NCI-H146 treated with DMSO at 0.1 percent for 48 hours (cell line): ENCODE results near the gene ERCC3.
"Not testable (repeated sequence)": the region's sequence is repeated elsewhere in the genome, so short reads cannot be mapped to it uniquely, and the experiment has no call there.

Experiments
- DNase-seq: peaks from one replicate; lab custom pipeline; 2025; ENCODE audit not compliant: unreplicated experiment; lab: John Stamatoyannopoulos, UW

The ERCC3 gene

DNA sequence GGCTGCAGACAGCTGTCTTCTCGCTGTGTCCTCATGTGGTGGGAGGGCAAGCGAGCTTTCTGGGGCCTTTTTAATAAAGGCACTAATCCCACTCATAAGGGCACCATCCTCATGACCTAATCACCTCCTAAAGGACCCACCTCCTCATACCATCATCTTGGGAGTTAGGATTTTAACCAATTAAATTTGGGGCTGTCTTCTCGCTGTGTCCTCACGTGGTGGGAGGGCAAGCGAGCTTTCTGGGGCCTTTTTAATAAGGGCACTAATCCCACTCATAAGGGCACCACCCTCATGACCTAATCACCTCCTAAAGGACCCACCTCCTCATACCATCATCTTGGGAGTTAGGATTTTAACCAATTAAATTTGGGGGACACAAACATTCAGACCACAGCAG lies 66.7 kb downstream of the ERCC3 start:
- not testable (repeated sequence) for DNase-seq

DNA sequence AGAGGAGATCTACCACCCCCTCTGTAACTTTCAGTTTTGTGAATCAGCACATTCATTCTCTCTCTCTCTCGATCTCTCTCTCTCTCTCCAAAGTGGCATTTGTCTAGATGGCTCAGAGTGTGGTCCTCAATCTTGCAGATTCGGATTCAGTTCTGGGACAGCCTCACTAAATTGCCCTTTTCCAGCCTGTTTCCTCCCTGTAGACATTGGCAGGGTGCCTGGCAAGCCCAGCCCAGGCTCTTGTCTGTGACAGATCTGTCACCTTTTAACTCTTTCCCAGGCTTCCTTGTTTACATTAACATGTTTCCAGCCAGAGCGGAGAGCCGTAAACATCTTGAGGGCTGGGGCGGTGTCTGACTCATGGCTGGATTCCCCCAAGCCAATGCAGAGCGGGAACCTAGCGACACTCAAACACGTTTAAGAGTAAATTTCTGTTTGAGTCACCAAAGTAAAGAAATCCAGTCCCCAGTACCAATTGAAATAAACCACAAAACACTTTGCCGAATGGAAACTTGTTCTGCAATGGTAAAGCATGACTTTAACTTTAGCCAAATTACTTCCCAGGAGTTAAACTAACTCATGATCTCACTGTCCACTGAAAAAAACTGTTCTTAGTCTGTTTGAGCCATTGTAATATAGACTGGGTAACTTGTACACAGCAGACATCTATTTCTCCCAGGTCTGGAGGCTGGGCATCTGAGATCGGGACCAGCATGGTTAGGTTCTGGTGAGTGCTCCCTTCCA lies 67.3 kb downstream of the ERCC3 start:
- no peak for DNase-seq

DNA sequence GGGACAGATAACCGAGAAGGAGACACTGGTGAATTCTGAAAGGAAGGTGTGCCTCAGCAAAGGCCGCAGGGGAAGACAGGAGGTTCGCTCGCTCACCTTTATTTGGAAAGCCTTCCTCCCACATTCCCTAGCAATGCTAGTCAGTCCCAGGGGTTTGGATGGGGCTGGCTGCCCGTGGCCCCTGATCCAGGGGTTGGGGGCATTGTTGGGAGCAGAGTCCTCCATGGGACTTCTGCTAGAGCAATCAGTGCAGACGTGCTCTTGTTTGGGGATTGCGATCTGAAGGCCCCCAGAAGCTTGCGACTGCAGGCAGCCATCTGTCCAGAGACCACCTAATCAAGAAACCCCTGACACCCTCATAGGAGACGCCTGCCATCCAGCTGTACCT lies 67.8 kb downstream of the ERCC3 start:
- no peak for DNase-seq

DNA sequence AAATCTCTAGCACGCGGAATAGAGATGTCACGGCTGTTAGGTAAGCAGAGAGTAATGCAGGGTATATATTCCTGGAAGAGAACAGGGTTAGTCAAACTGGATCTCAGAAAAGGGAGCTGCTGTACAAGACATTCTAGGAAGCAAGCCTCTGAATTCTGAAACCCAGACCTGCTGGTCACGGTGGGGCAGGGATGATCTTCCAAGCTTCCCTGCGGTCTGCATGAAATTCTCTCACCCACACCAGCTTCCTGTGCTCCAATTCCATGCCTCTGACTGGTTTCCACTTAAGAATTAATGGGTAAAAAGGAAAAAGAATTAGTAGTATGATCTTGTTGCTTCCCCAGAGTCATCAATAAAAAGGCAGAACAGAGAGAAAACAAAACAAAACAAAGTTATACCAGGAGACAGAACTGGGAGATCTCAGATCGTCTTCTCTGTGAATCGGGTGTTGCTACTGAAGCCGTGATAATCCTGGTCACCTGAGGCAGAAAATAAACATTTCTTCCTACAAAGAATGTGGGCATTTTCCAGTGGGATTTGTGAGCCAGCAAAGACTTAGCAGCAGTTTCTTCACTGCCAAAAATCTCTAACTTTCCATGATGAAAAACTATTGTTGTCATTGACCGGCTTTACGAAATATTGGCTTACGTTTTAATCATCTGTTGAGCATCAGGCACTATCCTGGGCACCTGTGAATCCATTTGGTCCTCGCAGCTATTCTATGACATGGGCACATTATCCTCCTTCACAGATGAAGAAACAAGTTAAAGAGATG lies 68.6 kb downstream of the ERCC3 start:
- DNase-seq, result no peak

DNA sequence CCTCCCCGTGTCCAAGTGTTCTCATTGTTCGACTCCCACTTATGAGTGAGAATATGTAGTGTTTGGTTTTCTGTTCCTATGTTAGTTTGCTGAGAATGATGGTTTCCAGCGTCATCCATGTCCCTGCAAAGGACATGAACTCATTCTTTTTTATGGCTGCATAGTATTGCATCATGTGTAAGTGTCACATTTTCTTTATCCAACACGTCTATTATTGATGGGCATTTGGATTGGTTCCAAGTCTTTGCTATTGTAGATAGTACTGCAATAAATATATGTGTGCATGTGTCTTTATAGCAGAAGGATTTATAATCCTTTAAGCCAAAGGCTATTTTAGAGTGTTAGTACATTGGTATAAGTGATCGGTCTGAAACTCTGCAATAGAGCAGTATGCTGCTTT lies 69.8 kb downstream of the ERCC3 start:
- DNase-seq, result not testable (repeated sequence)

DNA sequence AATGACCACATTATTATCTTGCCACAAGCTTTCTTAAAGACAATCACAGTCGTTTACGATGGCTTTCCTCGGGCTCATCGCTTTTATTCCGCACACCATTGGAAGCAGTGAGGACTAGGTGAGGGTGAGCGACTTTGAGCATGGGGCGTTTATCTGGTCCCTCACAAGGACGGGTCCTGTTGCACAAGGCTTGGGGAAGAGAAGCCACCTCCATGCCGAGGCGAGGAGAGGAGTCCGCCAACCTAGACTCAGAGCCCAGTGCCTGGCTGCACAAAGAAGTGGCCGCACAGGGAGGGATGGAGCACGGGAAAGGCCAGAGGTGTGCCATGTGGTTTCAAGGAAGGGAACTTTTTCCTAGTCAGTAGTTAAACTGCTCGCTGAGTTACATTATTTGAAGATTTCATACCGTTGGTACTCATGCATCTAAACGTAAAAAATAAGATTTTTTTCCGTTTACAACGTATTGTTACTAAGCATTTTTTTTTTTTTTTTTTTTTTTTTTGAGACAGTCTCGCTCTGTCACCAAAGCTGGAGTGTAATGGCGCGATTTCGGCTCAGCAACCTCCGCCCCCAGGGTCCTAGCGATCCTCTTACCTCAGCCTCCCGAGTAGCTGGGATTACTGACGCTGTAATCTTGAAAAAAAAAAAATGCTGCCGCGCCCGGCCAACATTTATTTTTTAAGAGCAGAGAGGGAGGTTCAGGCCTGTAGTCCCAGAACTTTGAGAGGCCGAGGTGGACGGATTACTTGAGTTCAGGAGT lies 73.0 kb downstream of the ERCC3 start:
- DNase-seq, result no peak

DNA sequence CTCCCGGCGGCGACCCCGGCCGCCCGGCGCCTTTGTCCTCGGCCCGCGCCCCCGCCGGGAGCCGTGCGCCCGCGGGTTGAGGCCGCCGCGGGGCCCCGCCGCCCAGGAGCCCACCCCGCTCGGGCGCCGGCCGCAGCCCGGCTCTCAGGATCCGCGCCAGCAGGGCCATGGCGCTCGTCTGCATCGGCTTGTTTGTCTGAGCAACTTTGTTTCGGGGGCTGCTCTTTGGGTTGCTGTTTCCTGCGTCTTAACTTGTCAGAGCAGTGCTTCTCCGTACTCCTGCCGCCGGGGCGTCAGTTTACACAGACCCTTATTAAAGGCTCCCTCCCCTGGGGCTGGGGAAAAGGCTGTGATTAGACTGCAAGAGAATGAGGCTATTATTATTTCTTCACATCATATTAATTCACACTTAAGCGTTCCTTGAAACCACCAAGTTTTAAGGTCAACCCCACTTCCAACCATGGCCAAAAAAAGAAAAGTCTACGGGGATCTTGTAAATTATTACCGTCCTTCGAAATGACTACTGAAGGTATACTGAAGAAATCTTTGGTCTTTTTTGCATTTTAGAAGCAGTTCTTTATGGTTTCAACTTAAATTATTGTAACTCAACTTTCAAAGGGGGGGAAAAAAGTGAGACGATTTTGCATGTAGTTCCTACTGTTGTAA lies 73.7 kb downstream of the ERCC3 start, which contains the start of gene CYP27C1:
TSS of gene CYP27C1 (minus strand) at position 198 of the 666 bp plus-strand sequence. CDS start at position 169, 29 bp downstream.
- no peak for DNase-seq

DNA sequence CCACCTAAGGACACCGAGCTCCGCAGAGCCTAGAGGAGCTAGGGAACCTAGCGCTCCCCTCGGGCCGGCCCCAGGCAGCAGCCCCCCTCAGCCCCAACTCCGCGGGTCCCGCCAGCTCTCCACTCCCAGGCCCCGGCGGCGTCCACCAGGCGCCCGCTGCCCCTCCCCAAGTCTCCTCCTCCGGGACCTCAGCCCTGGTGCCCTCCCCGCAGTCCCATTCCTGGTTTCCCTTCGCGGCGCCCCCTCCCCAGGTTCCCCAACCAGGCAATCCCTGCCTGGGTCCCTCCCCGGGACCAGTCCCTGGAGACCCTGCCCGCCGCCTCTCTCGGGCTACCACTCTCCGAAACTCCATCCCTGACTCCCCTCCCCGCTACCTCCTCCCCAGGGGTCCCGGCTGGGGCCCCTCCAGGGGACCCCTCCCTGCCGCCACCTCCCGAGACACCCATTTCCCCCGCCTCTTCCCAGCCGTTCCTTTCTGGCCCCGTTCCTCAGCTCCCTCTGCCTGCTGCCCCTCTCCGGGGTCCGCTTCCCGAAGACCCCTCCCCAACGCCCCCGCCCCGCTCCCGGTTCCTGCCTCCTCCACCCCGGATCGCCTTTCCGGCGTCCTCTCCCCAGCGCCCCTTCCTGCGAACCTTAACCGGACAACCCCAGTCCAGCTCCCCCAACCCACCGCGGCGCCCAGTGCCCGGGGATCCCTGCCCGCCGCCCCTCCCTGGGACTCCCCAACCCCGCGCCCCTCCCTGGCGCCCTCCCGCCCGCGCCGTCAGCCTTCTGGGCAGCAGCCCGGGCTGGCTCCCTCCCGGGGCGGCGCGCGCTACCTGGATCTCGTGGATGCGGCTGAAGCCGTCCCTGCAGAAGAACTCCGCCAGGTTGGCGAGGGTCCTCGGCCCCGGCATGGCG lies 74.5 kb downstream of the ERCC3 start:
- DNase-seq, result no peak

DNA sequence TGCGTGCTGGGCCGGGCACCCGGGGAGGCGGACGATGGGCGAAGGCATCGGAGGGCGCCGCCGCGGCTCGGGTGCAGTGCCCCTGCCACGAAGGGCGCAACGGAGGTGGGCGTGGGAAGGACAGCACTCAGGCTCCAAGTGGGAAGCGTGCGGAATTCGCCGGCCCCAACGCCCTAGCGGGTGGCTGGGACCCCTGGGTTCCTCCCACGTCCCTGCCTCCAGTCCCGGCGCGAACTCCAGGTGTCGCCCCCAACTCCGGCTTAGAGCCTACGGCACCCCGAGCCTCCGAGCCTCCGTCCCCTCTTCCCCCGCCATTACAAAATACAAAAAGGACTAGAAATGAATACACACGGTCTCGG lies 75.2 kb downstream of the ERCC3 start:
- DNase-seq, result no peak

DNA sequence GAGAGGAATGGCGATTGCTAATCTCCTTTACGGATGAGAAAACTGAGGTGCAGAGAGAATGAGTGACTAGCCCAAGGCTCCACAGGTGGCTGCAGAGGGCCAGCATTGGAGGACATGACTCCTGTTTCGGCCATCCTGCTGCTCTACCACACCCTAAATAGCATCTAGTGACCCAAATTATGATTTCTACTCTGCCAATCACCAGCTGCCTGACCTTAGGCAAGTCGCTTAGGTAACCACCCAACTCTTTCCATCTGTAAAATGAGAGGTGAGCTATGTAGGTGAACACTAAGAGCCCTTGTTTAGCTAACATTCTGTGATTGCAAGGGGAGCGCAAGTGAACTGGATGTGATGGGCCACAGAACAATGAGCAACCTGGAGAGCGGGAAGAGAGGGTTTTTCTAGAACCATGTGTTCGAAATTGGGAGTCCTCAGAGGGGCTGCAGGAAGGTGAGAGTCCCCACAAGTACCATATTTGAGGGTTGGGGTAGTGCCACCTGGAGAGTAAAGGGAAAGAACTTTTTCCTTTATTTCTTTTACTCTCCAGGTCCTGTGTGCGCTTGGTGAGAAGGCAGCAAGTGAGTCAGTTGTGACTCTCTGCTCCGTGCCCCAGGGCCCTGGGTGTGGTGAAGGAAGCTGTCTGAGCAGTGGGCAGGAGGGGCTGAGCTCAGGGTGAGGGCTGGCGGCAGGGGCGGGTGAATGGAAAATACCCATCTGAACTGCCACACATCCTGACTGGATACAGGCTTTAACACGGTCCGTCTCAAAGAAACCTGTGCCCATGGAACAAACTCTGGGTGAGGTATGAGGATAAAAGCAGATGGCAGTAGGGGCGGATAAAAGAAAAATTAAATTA lies 76.2 kb downstream of the ERCC3 start:
- no peak for DNase-seq

DNA sequence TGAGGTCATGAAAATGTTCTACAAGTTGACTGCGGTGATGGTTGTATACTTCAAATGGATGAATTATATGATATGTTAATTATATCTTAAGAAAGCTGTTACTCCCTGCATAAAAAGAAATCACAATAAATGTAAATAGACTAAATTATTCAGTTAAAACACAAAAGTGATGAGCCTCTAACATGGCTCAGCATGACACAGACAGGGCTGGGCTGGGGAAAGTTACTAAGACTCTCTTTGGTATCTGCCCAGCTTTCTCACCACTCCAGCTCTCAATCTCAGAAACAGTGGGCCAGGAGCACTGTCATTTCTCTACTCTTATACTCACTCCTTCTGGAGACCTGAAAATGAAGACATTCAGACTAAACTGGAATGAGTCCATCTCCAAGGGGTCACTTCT lies 77.4 kb downstream of the ERCC3 start:
- no peak for DNase-seq

DNA sequence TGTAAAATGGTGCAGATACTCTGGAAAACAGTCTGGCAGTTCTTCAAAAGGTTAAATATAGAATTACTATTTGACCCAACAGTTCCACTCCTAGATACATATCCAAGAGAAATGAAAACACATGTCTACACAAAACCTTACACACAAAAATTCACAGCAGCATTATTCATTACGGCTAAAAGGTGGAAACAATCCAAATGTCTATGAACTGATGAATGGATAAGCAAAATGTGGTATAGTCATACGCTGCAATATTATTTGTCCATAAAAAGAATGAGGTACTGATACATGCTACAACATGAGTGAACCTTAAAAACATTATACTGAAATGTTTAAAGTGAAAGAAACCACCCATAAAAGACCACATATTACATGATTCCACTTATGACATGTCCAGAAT lies 77.8 kb downstream of the ERCC3 start:
- DNase-seq, result no peak

DNA sequence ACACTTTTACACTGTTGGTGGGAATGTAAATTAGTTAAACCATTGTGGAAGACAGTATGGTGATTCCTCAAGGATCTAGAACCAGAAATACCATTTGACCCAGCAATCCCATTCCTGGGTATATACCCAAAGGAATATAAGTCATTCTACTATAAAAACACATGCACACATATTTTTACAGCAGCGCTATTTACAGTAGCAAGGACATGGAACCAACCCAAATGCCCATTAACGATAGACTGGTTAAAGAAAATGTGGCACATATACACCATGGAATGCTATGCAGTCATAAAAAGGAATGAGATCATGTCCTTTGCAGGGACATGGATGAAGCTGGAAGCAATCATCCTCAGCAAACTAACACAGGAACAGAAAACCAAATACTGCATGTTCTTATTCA lies 79.7 kb downstream of the ERCC3 start:
- DNase-seq, result not testable (repeated sequence)

DNA sequence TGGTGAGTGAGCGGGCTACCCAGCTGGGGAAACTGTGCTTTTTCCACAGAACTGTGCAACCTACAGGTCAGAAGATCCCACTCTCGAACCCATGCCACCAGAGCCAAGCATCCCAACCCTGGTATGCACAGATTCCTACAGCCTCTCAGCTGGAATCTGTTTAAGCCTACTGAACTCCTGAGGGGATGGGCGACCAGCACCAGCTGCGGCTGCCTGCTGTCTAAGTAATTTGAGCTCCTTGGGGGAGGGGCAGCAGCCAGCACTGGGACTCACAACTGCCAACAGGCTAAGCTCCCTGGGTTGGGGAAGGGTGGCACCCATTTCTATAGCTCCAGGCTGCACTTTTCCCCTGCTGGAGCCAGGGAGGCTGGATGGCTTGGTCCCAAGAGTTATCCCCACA lies 85.6 kb downstream of the ERCC3 start:
- DNase-seq, result no peak
